IMR-90 (cell line): Measurements from ENCODE around the gene MZB1. TPM values are rescaled to one million over a fixed set of nuclear protein-coding genes. Genes with fewer than 3 reads are reported as not detected.

Source experiments
- ATAC-seq: fragments of 200-7000 bp; cut with Tn5 transposase; 2 replicates; pipeline ENCODE4 v1.9.1; 2020; ENCODE audit warnings: low read depth, mild to moderate bottlenecking, moderate library complexity
- BruUV-seq: library from RNA; stranded (reverse); fragments of 400-500 nt; replicated peaks from 2 replicates; lab custom pipeline; 2021; lab: Mats Ljungman, UMichigan
- CTCF ChIA-PET: fragments of 300-600 bp; formaldehyde crosslinking; extraction: SDS; loops from one replicate; lab custom pipeline; 2021; ENCODE audit warnings: antibody characterized with exemption; lab: Yijun Ruan, JAX
- POLR2A ChIA-PET: fragments of 300-600 bp; sonication (Branson Sonifier 250); formaldehyde crosslinking; loops from one replicate; lab custom pipeline; 2022; ENCODE audit warnings: antibody characterized with exemption; ENCODE audit not compliant: unreplicated experiment; lab: Charles Lee
- DNase-seq: peaks from one replicate; pipeline ENCODE4 v3.0.0; 2013
- H2AFZ ChIP-seq: replicated peaks from 2 replicates; pipeline ENCODE3; 2013; ENCODE audit warnings: low read length, mild to moderate bottlenecking; ENCODE audit not compliant: poor library complexity
- H2AK5ac ChIP-seq: 2 replicates; pipeline ENCODE4 v1.6.1; 2013; ENCODE audit warnings: low read depth, low read length, inconsistent platforms
- H2AK9ac ChIP-seq: replicated peaks from 2 replicates; pipeline ENCODE3; 2013; ENCODE audit warnings: mild to moderate bottlenecking, low read depth, low read length, moderate library complexity; ENCODE audit not compliant: poor library complexity
- H2BK120ac ChIP-seq: 2 replicates; pipeline ENCODE4 v1.6.1; 2013; ENCODE audit warnings: low read depth, low read length, inconsistent platforms
- H2BK15ac ChIP-seq: 3 replicates; pipeline ENCODE4 v1.6.1; 2013; ENCODE audit warnings: low read depth, low read length, inconsistent platforms
- H2BK20ac ChIP-seq: 2 replicates; pipeline ENCODE4 v1.6.1; 2013; ENCODE audit warnings: low read depth, mild to moderate bottlenecking, inconsistent platforms, low read length, moderate library complexity
- H2BK5ac ChIP-seq: 2 replicates; pipeline ENCODE4 v1.6.1; 2013; ENCODE audit warnings: mild to moderate bottlenecking, low read depth, low read length, inconsistent platforms; ENCODE audit not compliant: poor library complexity, severe bottlenecking
- H3K14ac ChIP-seq: replicated peaks from 2 replicates; pipeline ENCODE4 v1.6.1; 2013; ENCODE audit warnings: low read depth, low read length, inconsistent platforms
- H3K18ac ChIP-seq: 2 replicates; pipeline ENCODE4 v1.6.1; 2013; ENCODE audit warnings: low read depth, low read length, control low read depth
- H3K23ac ChIP-seq: 2 replicates; pipeline ENCODE4 v1.6.1; 2013; ENCODE audit warnings: low read depth, low read length, inconsistent platforms
- H3K27ac ChIP-seq: 2 replicates; pipeline ENCODE4 v1.5.1; 2013; ENCODE audit warnings: mild to moderate bottlenecking, control low read depth, low read length; ENCODE audit not compliant: insufficient read depth
- H3K27me3 ChIP-seq: 2 replicates; pipeline ENCODE4 v1.6.1; 2013; ENCODE audit warnings: low read length; ENCODE audit not compliant: control insufficient read depth, insufficient read depth
- H3K36me3 ChIP-seq: 2 replicates; pipeline ENCODE4 v1.6.1; 2013; ENCODE audit warnings: low read length, mixed read lengths; ENCODE audit not compliant: control insufficient read depth, insufficient read depth
- H3K4ac ChIP-seq: 2 replicates; pipeline ENCODE4 v1.6.1; 2013; ENCODE audit warnings: low read depth, low read length, inconsistent platforms
- H3K4me1 ChIP-seq: 2 replicates; pipeline ENCODE4 v1.6.1; 2013; ENCODE audit warnings: low read length, mixed read lengths; ENCODE audit not compliant: control insufficient read depth, insufficient read depth
- H3K4me2 ChIP-seq: 2 replicates; pipeline ENCODE4 v1.6.1; 2013; ENCODE audit warnings: low read depth, mild to moderate bottlenecking, control low read depth, low read length, moderate library complexity
- H3K4me3 ChIP-seq: 2 replicates; pipeline ENCODE4 v1.5.1; 2013; ENCODE audit warnings: low read depth, mild to moderate bottlenecking, control low read depth, low read length, moderate library complexity; ENCODE audit not compliant: insufficient read depth
- H3K56ac ChIP-seq: 2 replicates; pipeline ENCODE4 v1.6.1; 2013; ENCODE audit warnings: low read length, inconsistent platforms; ENCODE audit not compliant: insufficient read depth; ENCODE audit errors: extremely low read depth
- H3K79me1 ChIP-seq, 2 experiments: 2 replicates each; pipeline ENCODE4 v1.6.1; 2013; ENCODE audit warnings: low read length in 2 of 2, inconsistent platforms in 1 of 2, low read depth in 1 of 2
- H3K9ac ChIP-seq: 2 replicates; pipeline ENCODE4 v1.6.1; 2013; ENCODE audit warnings: low read depth, low read length, control low read depth
- H3K9me1 ChIP-seq: 2 replicates; pipeline ENCODE4 v1.6.1; 2013; ENCODE audit warnings: low read length, inconsistent platforms; ENCODE audit not compliant: insufficient read depth
- H3K9me3 ChIP-seq: 2 replicates; pipeline ENCODE4 v1.6.1; 2013; ENCODE audit warnings: low read length; ENCODE audit not compliant: control insufficient read depth, insufficient read depth
- H4K20me1 ChIP-seq: 2 replicates; pipeline ENCODE4 v1.6.1; 2013; ENCODE audit warnings: low read length, inconsistent platforms; ENCODE audit not compliant: insufficient read depth
- H4K5ac ChIP-seq: 2 replicates; pipeline ENCODE4 v1.6.1; 2013; ENCODE audit warnings: mild to moderate bottlenecking, low read depth, low read length, control low read depth
- H4K8ac ChIP-seq, 2 experiments: 2 replicates each; pipeline ENCODE4 v1.6.1; 2013; ENCODE audit warnings: low read depth in 2 of 2, low read length in 2 of 2, control low read depth in 1 of 2, inconsistent platforms in 1 of 2
- H4K91ac ChIP-seq: 2 replicates; pipeline ENCODE4 v1.6.1; 2013; ENCODE audit warnings: low read depth, low read length, inconsistent platforms; ENCODE audit not compliant: insufficient read depth
- CEBPB ChIP-seq: IDR thresholded peaks from 2 replicates; pipeline ENCODE4 v1.6.1; 2012; ENCODE audit warnings: low read depth, low read length, improper control_type of control experiment
- CHD1 ChIP-seq: IDR thresholded peaks from 2 replicates; pipeline ENCODE4 v1.6.1; 2012; ENCODE audit warnings: low read depth, low read length, improper control_type of control experiment
- MAFK ChIP-seq: IDR thresholded peaks from 2 replicates; pipeline ENCODE4 v1.6.1; 2012; ENCODE audit warnings: low read depth, low read length, improper control_type of control experiment
- MAZ ChIP-seq: IDR thresholded peaks from 2 replicates; pipeline ENCODE4 v1.6.1; 2012; ENCODE audit warnings: low read depth, mild to moderate bottlenecking, low read length, improper control_type of control experiment, moderate library complexity, borderline replicate concordance
- NFE2L2 ChIP-seq: fragments of 150-350 bp; IDR thresholded peaks from 2 replicates; pipeline ENCODE4 v1.6.1; 2016; ENCODE audit warnings: low read depth, mild to moderate bottlenecking, low read length
- POLR2A ChIP-seq: IDR thresholded peaks from 2 replicates; pipeline ENCODE4 v1.6.1; 2012; ENCODE audit warnings: mild to moderate bottlenecking, low read depth, low read length
- RAD21 ChIP-seq: IDR thresholded peaks from 2 replicates; pipeline ENCODE4 v1.6.1; 2012; ENCODE audit warnings: low read length, improper control_type of control experiment
- RCOR1 ChIP-seq: IDR thresholded peaks from 2 replicates; pipeline ENCODE4 v1.6.1; 2012; ENCODE audit warnings: mild to moderate bottlenecking, low read length, improper control_type of control experiment; ENCODE audit not compliant: insufficient replicate concordance
- RFX5 ChIP-seq: IDR thresholded peaks from 2 replicates; pipeline ENCODE4 v1.8.0; 2012; ENCODE audit warnings: low read depth, mild to moderate bottlenecking, low read length, moderate library complexity
- WGBS, 2 experiments: methylation state at CpG; one replicate each; pipeline versions ENCODE4 v1.1.5 to v1.1.7; 2013; ENCODE audit warnings: missing lambda C conversion rate in 2 of 2; ENCODE audit not compliant: insufficient read length in 1 of 2; ENCODE audit errors: extremely low coverage in 2 of 2; 5-methylcytosine and 5-hydroxymethylcytosine counted together
- dilution Hi-C: fragments of 300-500 bp; cut with HindIII; formaldehyde crosslinking; loops from one replicate; pipeline ENCODE4 v1.14.3; 2018; ENCODE audit warnings: low sequenced_read_pairs; ENCODE audit not compliant: unreplicated experiment
- in situ Hi-C: fragments of 300-500 bp; cut with MboI; formaldehyde crosslinking; loops from 3 replicates; pipeline ENCODE4 v1.14.3; 2019; ENCODE audit warnings: low sequenced_read_pairs, inconsistent platforms, mixed read lengths
- intact Hi-C: fragments of 100-400 bp; cut with micrococcal nuclease; formaldehyde crosslinking; loops from 2 replicates; pipeline ENCODE4 v1.10.0; 2022
- polyA plus RNA-seq, 3 experiments: library from polyadenylated mRNA; depleted of rRNA; stranded (reverse); fragments of >200 nt; gene quantifications; 2 replicates each; pipeline ENCODE4 v1.2.3, GENCODE V29; 2012; ENCODE audit warnings: low replicate concordance in 1 of 3
- total RNA-seq: library from RNA; depleted of rRNA; stranded (reverse); fragments of >200 nt; gene quantifications from 2 replicates; pipeline ENCODE4 v1.2.3, GENCODE V29; 2012
- TF ChIP-seq, protein P1 (sequence below): fragments of 150-350 bp; IDR thresholded peaks from 2 replicates; pipeline ENCODE4 v1.6.1; 2016; ENCODE audit warnings: low read depth, mild to moderate bottlenecking, low read length, moderate library complexity, borderline replicate concordance
- TF ChIP-seq, protein P2 (sequence below): fragments of 150-350 bp; IDR thresholded peaks from 2 replicates; pipeline ENCODE4 v1.6.1; 2017; ENCODE audit warnings: mild to moderate bottlenecking, antibody characterized with exemption, low read length, low read depth

Gene MZB1
- total and polyA plus RNA-seq, 2 of the 4 experiments (the other 2 are of a cell fraction) = not detected

DNA sequence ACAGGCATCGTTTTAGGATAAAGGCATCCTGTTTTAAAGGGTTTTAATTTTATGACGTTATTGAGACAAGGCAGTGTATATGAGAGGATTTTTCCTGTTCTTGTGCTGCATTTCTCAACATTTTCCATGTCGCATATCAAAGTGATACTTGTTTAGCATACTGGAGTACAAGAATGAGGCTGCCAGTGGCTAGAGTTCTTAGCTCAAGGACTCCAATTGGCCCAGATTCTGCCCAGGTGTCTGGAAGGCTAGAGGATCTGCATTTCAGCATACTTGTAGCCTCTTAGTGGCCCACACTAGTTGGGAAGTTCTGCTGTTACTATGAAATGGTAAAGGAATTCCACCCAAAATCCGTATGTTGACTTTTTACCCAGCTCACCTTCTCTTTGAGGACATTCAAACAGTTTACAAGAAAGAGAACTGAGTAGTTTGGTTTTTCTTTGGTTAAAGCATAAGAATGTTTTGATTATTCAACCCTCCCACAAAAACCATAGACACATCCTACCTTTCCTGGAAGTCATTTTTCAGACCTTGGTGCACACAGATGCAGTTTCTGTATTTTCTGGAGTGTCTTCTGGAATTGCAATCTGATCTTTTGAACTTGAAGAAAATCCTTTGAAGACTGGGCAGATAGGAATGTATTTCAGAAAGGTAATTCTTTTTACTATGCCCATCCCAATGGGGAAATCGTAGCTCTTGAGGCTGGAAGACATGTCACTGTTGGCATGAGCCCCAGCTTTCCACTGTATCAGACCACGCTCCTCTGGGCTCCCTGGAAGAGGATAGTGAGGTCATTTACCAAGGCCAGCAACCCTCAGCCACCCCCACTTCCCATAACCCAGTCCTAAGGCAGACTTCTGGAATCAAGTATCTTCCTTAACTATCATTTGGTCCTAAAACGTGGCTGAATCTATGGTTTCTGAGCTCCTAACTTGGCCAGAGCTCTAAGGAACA is 18.0 kb downstream of the MZB1 start:
- no peak overlapping the region for H4K91ac ChIP-seq

More for the DNA sequence above, 18.0 kb downstream of the MZB1 start:
- TF ChIP-seq MAFK (no peak), POLR2A (no peak), RAD21 (no peak), MAZ (no peak), CHD1 (no peak), RFX5 (no peak), CEBPB (no peak), RCOR1 (no peak), NFE2L2 (no peak)
- TF ChIP-seq, protein P1, sequence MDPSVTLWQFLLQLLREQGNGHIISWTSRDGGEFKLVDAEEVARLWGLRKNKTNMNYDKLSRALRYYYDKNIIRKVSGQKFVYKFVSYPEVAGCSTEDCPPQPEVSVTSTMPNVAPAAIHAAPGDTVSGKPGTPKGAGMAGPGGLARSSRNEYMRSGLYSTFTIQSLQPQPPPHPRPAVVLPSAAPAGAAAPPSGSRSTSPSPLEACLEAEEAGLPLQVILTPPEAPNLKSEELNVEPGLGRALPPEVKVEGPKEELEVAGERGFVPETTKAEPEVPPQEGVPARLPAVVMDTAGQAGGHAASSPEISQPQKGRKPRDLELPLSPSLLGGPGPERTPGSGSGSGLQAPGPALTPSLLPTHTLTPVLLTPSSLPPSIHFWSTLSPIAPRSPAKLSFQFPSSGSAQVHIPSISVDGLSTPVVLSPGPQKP = no peak
- TF ChIP-seq, protein P2, sequence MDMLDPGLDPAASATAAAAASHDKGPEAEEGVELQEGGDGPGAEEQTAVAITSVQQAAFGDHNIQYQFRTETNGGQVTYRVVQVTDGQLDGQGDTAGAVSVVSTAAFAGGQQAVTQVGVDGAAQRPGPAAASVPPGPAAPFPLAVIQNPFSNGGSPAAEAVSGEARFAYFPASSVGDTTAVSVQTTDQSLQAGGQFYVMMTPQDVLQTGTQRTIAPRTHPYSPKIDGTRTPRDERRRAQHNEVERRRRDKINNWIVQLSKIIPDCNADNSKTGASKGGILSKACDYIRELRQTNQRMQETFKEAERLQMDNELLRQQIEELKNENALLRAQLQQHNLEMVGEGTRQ = no peak
- Histone ChIP-seq H3K27ac (no peak overlapping the region), H2BK15ac (no peak overlapping the region), H3K9ac (no peak overlapping the region), H3K56ac (no peak overlapping the region), H4K20me1 (peaks cover 22% of the 10 kb centered on the region; the same call in 1 of the 2 replicates), H3K9me1 (peaks cover 26% of the 10 kb centered on the region), H2BK5ac (no peak overlapping the region), H2AK9ac (no peak overlapping the region), H3K4me3 (no peak overlapping the region), H2AFZ (no peak overlapping the region), H2BK120ac (no peak overlapping the region), H3K14ac (no peak overlapping the region), H3K9me3 (no peaks in the 10 kb centered on the region), H3K79me1 (peaks cover 8 to 31% of the 10 kb centered on the region in 2 experiments), H3K18ac (no peak overlapping the region), H4K8ac (no peak overlapping the region), H3K36me3 (peaks cover 32% of the 10 kb centered on the region), H3K4me1 (peaks cover 11% of the 10 kb centered on the region), H2AK5ac (no peak overlapping the region), H3K23ac (no peak overlapping the region), H3K27me3 (no peaks in the 10 kb centered on the region), H2BK20ac (no peak overlapping the region), H4K5ac (no peak overlapping the region), H3K4me2 (no peak overlapping the region), H3K4ac (no peak overlapping the region)
- in situ Hi-C loops (no loop called here), intact Hi-C loops (no loop called here), dilution Hi-C loops (no loop called here)
- CTCF ChIA-PET = no interaction called here
- POLR2A ChIA-PET = no interaction called here
- peak; percentile 43 for DNase-seq
- ATAC-seq = no peak
- no TSS peak for BruUV-seq
- 94% methylated on average over 2 of the region's 7 CpGs; no CpG with 5 or more reads in 1 of the 2 experiments for WGBS, 2 experiments
